Skin of body (tissue), 2 donors: ENCODE measurements around the gene SIRPG. TPM values are rescaled to one million over a fixed set of nuclear protein-coding genes. Genes with fewer than 3 reads are reported as not detected.
"Not testable (repeated sequence)": the region's sequence is repeated elsewhere in the genome, so short reads cannot be mapped to it uniquely, and the experiment has no call there.

ENCODE experiments used
- DNase-seq: peaks from one replicate; lab custom pipeline; 2025; lab: John Stamatoyannopoulos, UW
- total RNA-seq: library from RNA; depleted of rRNA; stranded (reverse); fragments of >200 nt; gene quantifications from one replicate; pipeline ENCODE4 v1.2.3, GENCODE V29; 2014

SIRPG gene
- total RNA-seq, 1 donor from 2014 or later = not detected

GRCh38 chr20:1635291-1635979 lies 22.1 kb downstream of the SIRPG start:
- no peak for DNase-seq

GRCh38 chr20:1633535-1633934 lies 24.0 kb downstream of the SIRPG start:
- no peak for DNase-seq

DNA sequence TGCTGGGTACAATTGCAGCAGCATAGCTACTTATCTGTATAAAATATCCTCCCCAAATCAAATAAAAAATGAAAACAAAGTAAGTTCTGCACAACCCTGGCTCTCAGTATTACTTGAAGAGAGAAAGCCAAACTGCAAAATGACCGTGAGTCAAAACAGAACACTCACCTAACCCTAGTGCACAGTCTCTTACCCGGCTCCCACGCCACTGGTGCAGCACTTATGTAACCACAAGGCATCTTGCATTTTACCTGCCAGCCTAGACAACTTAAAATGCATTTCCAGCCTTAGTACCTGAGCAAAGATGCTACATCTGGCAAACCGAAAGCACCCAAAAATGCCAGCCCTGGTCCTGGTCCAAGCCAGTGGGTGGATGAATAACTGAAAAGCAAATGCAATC lies 25.4 kb downstream of the SIRPG start:
- no peak for DNase-seq

DNA sequence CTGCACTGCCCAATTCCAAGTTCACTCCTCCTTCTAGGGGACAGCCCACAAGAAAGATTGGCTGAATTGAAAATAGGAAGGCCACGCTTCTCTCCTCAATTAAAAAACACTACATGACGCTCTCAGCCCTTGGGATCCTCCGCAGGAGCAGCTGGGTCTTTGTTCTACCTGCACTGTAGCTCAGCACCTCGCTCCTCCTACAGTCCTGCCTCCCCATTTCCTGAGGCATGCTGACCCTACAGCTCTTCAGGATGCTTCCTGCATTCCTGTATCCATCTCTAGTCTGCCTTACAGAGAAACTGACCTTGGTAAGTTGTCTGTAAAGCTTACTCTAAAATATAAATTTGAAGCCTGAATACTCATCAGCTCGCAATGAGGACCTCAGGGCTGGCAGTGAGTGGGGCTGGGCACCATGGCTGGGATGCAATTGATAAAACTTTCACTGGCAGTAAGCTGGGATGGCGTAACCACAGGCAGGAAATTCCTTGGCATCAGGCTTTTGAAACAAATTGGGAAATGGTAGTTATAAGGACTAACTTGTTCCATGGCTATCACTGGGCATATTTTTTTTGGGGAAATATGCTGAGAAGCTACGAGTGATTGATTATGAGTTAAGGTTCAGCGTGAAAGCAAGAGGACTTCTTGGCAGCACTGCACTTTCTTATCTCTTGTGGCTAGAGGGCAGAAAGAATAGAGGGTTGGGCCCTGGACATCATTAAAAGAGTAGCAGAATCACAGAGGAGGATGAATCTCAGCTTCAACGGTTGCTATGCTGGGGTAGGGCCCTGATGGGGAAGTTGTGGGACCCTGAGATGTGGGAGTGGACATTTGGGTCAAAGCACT lies 26.0 kb downstream of the SIRPG start:
- no peak for DNase-seq

DNA sequence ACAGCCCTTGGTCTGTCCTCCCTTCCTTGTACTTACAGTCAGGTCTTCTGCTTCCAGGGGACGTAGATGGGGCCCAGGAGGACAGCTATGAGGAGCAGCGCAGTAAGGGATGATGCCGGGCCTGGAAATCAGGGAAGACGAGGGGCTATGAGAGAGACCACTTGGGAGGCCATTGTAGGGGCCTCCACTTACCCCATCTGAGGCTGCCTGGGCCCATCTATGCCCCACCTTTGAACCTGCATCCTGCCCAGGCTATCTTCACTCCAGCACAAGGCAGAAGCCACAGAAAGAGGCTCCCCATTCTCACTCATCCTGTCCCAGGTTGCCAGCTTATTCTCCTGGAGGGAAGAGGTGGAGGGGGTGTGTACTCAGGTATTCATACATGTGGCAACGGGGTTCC lies 27.4 kb downstream of the SIRPG start:
- DNase-seq = no peak

DNA sequence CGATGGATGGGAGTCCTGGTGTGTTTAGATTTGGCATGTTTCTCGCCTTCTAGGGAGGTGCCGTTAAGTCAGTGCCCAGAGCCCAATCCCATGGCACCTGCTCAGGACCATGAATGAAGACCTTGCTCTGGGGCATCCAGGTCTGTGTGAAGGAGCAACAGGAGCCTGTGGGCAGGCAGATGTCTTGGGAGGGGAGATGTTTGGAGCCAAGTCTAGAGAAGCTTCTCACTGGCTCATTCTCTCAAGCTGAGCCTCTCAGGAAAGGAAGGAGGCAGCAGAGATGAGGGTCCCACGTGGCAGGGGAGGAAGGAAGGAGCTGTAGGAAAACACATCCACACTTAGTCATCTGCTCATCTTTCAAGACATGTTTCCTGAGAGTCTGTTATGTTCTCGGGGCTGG lies 28.3 kb downstream of the SIRPG start:
- DNase-seq = no peak

DNA sequence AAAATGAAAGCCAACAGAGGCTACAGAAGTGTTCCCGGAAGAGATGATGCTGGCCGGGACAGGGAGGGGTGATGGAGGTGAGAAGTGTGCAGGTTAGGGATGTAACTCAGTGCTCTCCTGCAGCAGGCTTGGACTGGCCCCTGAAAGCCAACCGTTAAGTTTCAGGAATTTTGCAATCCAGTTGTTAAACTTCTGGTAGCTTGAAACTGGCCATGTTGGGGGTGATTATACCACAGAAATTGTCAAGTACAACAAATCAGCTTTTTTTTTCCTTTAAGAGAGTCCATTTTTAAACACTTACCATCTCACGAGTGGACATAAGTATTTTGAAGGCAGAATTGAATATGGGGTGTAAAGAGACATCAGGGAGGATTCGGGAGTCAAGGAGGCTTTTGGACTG lies 29.0 kb downstream of the SIRPG start:
- no peak for DNase-seq

DNA sequence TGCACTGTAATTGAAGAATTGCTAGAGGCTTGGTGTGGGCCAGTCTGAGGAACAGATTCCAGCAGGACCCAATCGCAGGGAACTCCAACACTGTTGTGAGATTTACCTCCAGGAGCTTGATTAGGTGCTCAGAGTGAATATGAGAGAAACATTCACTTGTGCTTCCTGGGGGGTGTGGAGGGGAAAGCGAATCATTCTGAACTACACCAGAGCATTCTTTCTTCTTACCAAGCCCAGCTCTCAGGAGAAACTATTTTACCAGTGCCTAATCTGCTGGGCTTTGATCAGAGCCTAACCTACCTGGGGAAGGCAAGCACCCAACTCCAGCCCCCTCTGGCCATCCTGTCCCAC lies 30.4 kb downstream of the SIRPG start:
- no peak for DNase-seq

DNA sequence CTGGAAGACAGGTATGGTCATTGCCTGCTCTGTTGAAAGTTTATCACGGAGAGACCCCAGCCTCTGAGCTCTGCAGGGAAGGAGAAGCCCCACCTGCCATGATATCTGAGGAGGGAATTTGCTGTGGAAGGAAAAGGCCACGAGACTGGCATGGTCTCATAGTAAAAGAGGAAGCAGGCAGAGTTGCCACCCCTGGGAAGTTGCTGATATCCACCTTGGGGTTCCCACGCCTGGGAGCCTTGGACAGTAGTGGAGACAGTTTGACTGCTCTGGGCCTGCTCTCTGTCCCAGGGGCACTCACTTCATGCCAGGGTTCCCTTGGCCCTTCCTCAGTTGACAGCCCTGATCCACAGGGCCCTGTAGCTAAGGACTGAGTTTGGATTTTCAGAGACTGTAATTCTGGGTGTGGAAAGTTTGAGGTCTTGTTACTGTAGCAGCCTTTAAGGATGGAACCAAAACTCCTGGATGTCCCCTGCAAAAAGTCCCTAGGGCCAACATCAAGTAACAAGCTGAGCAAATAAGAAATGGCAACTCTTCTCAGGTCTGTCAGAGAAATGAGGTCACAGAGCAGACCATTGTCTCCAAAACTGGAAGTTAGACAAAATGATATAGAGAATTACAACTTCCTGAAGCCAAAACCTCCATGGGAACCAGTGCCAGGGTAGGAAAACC lies 30.9 kb downstream of the SIRPG start:
- no peak for DNase-seq

DNA sequence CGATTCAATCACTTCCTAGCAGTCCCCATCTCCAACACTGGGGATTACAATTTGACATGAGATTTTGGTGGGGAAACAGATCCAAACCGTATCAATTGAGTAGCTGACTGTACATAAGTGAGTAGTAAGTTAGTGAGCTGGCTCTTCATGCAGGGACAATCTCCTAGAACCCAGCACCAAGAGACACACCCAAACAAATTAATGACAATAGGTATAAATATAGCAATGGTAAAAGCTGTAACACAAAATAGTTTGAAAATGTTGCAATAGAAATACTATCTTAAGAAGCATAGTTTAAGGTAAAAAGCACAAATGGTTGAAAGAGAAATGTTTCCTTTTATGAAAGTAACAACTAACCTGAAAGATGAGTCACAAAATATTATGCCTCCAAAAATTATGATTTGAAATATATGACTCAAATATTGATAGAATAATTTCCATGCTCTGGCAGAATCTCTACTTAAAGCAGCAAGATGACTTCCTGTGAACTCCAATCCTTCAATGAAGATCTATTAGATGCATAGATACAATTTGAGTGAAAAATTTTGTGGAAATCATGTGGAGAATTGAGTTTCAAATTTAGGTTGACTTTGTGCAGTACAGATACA lies 32.4 kb downstream of the SIRPG start:
- no peak for DNase-seq

DNA sequence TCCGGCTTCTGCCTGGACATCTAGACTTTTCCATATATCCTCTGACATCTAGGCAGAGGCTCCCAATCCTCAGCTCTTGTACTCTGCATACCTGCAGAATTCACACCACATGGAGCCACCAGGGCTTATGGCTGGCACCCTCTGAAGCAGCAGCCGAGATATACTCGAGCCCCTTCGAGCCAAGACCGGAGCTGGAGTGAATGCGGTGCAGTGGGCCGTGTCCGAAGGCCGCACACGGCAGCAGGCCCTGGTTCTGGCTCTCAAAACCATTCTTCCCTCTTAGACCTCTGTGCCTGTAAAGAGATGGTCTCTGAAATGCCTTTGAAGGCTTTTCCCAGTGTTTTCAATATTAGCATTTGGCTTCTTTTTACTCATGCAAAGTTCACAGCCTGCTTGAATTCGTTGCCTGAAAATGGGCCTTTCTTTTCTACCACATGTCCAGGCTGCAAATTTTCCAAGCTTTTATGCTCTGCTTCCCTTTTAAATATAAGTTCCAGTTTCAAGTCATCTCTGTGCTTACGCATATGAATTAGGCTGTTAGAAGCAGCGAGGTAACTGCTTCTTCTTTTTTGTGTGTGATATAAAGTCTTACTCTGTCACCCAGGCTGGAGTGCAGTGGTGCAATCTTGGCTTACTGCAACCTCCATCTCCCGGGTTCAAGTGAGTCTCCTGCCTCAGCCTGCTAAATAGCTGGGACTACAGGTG lies 33.9 kb downstream of the SIRPG start:
- no peak for DNase-seq

GRCh38 chr20:1622450-1622849 lies 35.1 kb downstream of the SIRPG start:
- no peak for DNase-seq

- no peak for DNase-seq
Observed at GRCh38 chr20:1621316-1621715, 36.3 kb downstream of the SIRPG start.

- no peak for DNase-seq
Observed at GRCh38 chr20:1619861-1620444, 37.6 kb downstream of the SIRPG start, which contains the start of gene SIRPB1. Gene SIRPB1 (minus strand): TSS chr20:1620009. CDS start chr20:1619944, 65 bp downstream.

DNA sequence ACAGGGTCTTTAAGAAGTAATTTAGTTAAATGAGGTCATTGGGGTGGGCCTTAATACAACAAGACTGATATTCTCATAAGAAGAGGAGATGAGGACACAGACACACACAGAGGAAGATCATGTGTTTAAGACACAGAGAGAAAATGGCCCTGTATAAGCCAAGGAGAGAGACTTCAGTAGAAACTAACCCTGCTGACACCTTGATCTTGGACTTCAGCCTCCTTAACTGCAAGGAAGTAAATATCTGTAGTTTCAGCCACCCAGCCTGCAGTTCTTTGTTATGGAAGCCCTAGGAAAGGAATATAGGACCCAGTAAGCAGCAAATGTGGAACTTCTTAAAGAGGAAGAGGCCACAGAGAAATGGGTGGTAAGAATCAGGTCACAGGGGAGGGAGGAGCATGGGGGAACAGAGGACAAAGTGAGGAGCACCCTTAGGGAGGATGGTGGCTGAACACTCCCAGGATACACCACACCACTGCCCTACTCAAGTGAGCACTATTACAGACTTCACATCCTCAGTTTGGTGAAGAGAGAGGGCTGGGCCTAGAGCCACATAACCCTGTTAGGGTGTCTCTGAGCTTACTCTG lies 38.5 kb downstream of the SIRPG start:
- no peak for DNase-seq

DNA sequence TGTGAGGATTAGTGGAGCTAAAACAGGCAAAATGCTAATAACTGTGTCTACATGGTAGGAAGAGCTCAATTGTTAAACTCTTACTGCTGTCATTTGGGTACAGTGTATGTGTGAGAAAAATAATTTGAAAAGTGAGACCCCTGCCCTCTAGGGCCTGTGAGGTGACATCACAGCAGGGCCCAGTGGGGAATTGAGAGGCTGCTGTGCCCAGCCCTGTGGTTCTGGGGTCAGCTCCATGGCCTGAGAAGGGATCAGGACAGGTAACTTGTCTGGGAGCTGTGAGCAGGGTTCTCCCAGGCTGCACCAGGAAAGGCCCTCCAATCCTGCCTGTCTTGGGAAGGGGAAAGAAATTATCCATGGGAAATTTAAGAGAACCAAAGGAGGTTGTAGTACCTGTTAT lies 39.1 kb downstream of the SIRPG start:
- no peak for DNase-seq

DNA sequence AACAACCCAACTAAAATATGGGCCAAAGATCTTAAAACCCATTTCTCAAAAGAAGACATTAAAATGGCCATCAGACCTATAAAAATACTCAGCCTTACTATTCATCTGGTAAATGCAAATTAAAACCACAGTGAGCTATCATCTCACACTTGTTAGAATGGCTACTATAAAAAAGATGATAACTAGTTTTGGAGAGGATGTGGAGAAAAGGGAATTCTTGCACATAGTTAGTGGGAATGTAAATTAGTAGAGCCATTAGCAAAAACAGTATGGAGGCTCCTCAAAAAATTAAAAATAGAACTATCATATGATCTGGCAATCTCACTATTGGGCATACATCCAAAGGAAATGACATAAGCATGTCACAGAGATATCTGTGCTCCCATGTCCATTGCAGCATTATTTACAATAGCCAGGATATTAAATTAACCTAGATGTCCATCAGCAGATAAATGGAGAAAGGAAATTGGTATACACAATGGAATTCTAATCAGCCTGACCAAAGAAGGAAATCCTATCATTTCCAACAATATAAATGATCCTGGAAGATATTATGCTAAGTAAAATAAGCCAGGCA lies 40.6 kb downstream of the SIRPG start:
- DNase-seq = no peak

DNA sequence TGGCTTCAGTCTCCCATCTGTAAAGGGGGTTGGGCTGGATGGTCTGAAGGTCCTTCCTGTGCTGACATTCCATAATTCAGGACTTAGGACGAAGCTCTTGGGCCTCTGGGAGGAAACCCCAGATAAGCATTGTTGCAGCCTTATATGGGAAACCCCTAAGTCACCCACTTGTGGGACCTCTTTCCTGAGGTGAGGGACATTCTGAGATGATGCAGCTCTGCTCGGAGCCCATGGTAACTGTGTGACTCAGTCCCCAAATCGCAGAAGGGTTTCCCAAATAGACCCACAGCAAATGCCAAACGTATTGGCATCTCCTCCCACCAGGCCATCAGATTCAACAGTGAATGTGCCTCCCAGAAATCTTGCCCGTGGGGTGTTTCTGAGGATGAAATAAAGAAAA lies 47.2 kb downstream of the SIRPG start:
- DNase-seq = not testable (repeated sequence)

DNA sequence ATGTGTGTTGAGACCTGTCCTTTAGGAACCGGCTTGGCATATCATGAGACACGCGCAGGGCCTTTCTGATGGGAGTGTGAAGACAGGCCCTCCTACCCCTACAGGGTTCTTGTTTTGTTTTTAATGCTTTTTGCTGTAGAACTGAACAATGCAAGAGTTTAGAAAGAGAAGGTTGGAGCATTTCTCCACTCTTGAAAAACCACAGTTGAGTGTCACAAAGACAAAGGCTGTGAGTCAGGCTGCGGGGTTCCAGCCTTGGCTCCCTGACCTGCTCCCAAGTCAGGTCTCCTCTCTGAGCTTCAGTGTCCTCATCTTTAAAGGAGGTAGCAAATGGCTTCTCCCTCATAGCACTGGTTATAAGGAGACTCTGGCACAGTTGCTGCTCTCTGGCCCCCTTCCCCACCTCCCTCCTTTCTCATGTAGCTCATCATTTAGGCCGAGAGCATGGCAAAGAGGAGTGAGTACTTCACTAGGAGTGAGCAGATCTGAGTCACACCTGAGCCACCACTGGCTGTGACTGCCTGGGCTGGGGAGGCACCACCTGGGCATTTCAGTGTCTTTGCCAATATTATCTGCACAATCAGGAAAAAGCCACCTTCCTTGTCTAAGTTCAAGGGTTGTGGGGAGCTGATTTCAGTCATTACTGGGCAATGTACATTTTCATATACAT lies 48.8 kb downstream of the SIRPG start:
- not testable (repeated sequence) for DNase-seq

DNA sequence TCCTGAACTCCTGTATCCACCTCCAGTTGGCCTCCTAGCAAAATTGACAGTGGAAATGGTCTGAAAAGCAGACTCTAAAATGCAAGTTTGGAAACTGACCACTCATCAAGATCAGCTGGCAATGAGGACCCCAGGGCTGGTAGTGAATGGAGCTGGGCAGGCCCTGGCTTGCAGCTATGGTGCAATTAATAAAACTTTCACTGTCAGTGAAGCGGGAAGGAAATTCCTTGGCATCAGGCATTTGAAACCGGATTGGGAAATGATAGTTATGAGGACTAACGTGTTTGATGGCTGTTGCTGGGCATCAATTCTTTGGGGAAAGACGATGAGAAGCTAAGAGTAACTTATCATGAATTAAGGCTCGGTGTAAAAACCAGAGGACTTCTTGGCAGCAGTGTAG lies 56.8 kb downstream of the SIRPG start:
- DNase-seq = no peak
